Liver (tissue), 9 donors: ENCODE measurements around the gene ABCB1. TPM values are rescaled to one million over a fixed set of nuclear protein-coding genes. Genes with fewer than 3 reads are reported as not detected.

Experiments used
- DNase-seq: peaks from one replicate; pipeline ENCODE4 v3.0.0-alpha.2; 2017; ENCODE audit warnings: low spot score
- H3K27ac ChIP-seq, 2 donors: one replicate each; pipeline ENCODE4 v1.7.0; 2013; ENCODE audit warnings: inconsistent platforms in 2 of 2, low read length in 2 of 2, control low read depth in 1 of 2, low read depth in 1 of 2, mild to moderate bottlenecking in 1 of 2
- H3K27me3 ChIP-seq, 4 donors: one replicate each; pipeline versions ENCODE4 v1.6.1 to v1.7.0; 2013; ENCODE audit warnings: low read length in 3 of 4, inconsistent platforms in 1 of 4, mild to moderate bottlenecking in 1 of 4, moderate library complexity in 1 of 4; ENCODE audit not compliant: control insufficient read depth in 4 of 4, insufficient read depth in 4 of 4
- H3K36me3 ChIP-seq, 4 donors: one replicate each; pipeline versions ENCODE4 v1.6.1 to v1.7.0; 2013; ENCODE audit warnings: low read length in 3 of 4, mild to moderate bottlenecking in 3 of 4, low read depth in 1 of 4, moderate library complexity in 1 of 4; ENCODE audit not compliant: control insufficient read depth in 4 of 4, insufficient read depth in 3 of 4
- H3K4me1 ChIP-seq, 4 donors: one replicate each; pipeline versions ENCODE4 v1.6.1 to v1.7.0; 2013; ENCODE audit warnings: low read length in 3 of 4, mild to moderate bottlenecking in 3 of 4, moderate library complexity in 1 of 4; ENCODE audit not compliant: control insufficient read depth in 4 of 4, insufficient read depth in 4 of 4
- H3K4me3 ChIP-seq, 3 donors: one replicate each; pipeline versions ENCODE4 v1.6.1 to v1.7.0; 2013; ENCODE audit warnings: low read length in 3 of 3, control low read depth in 1 of 3, low read depth in 1 of 3, mild to moderate bottlenecking in 1 of 3
- H3K9ac ChIP-seq, 2 donors: one replicate each; pipeline ENCODE4 v1.7.0; 2013; ENCODE audit warnings: low read length in 2 of 2, mild to moderate bottlenecking in 2 of 2, moderate library complexity in 2 of 2, control low read depth in 1 of 2, low read depth in 1 of 2
- H3K9me3 ChIP-seq, 4 donors: one replicate each; pipeline versions ENCODE4 v1.6.1 to v1.7.0; 2013; ENCODE audit warnings: low read length in 3 of 4; ENCODE audit not compliant: control insufficient read depth in 4 of 4
- EGR1 ChIP-seq, 2 donors: IDR thresholded peaks; 2 replicates each; pipeline ENCODE4 v1.6.1; 2016 to 2018; ENCODE audit warnings: antibody characterized with exemption in 2 of 2, low read depth in 2 of 2
- FOXA1 ChIP-seq: IDR thresholded peaks from 2 replicates; pipeline ENCODE4 v1.6.1; 2016; ENCODE audit warnings: antibody characterized with exemption
- FOXA2 ChIP-seq: IDR thresholded peaks from 2 replicates; pipeline ENCODE4 v1.6.1; 2016; ENCODE audit warnings: antibody characterized with exemption
- GABPA ChIP-seq, 2 donors: IDR thresholded peaks in 1 of 2; conservative IDR thresholded peaks in 1 of 2; 2 replicates each; pipeline ENCODE4 v1.6.1; 2016; ENCODE audit warnings: antibody characterized with exemption in 2 of 2, mild to moderate bottlenecking in 1 of 2, moderate library complexity in 1 of 2
- HNF4A ChIP-seq, 2 donors: conservative IDR thresholded peaks; 2 replicates each; pipeline ENCODE4 v1.6.1; 2016; ENCODE audit warnings: antibody characterized with exemption in 2 of 2, mild to moderate bottlenecking in 2 of 2
- HNF4G ChIP-seq: IDR thresholded peaks from 2 replicates; pipeline ENCODE4 v1.6.1; 2016; ENCODE audit warnings: antibody characterized with exemption
- JUND ChIP-seq, 2 donors: IDR thresholded peaks; 2 replicates each; pipeline ENCODE4 v1.6.1; 2016; ENCODE audit warnings: antibody characterized with exemption in 2 of 2
- NR2F2 ChIP-seq: IDR thresholded peaks from 2 replicates; pipeline ENCODE4 v1.6.1; 2016; ENCODE audit warnings: antibody characterized with exemption
- RAD21 ChIP-seq, 2 donors: IDR thresholded peaks; 2 replicates each; pipeline ENCODE4 v1.6.1; 2016; ENCODE audit warnings: antibody characterized with exemption in 2 of 2, mild to moderate bottlenecking in 2 of 2
- RXRA ChIP-seq, 2 donors: IDR thresholded peaks; 2 replicates each; pipeline ENCODE4 v1.6.1; 2017 to 2018; ENCODE audit warnings: antibody characterized with exemption in 2 of 2, mild to moderate bottlenecking in 1 of 2
- SP1 ChIP-seq: IDR thresholded peaks from 2 replicates; pipeline ENCODE4 v1.6.1; 2018; ENCODE audit warnings: antibody characterized with exemption, mild to moderate bottlenecking
- TAF1 ChIP-seq: conservative IDR thresholded peaks from 2 replicates; pipeline ENCODE4 v1.6.1; 2016; ENCODE audit warnings: antibody characterized with exemption, mild to moderate bottlenecking
- YY1 ChIP-seq: IDR thresholded peaks from 2 replicates; pipeline ENCODE4 v1.6.1; 2016; ENCODE audit warnings: antibody characterized with exemption, mild to moderate bottlenecking
- WGBS: extraction: QIAGEN DNeasy Blood & Tissue Kit; methylation state at CpG from one replicate; pipeline ENCODE4 v1.1.7; 2013; 5-methylcytosine and 5-hydroxymethylcytosine counted together
- polyA plus RNA-seq, 2 donors: library from polyadenylated mRNA; stranded (reverse) in 1 of 2; unstranded in 1 of 2; fragments of 200-250 nt in 1 of 2; fragments of >200 nt in 1 of 2; fragmentation: Nextera tagmentation in 1 of 2; extraction: Ambion mirVana in 1 of 2; gene quantifications; one replicate each; pipeline versions ENCODE4 v1.2.1 to v1.2.3, GENCODE V29; 2013 to 2015
- total RNA-seq, 2 donors: library from RNA; depleted of rRNA; stranded (reverse); fragments of >200 nt; gene quantifications; one replicate each; pipeline ENCODE4 v1.2.3, GENCODE V29; 2014
- TF ChIP-seq, protein P1 (sequence below): IDR thresholded peaks from 2 replicates; pipeline ENCODE4 v1.6.1; 2016; ENCODE audit warnings: antibody characterized with exemption
- TF ChIP-seq, protein P2 (sequence below): fragments of 150-350 bp; IDR thresholded peaks from 2 replicates; pipeline ENCODE4 v1.5.1; 2017; ENCODE audit warnings: improper control_type of control experiment, low read depth, low read length; ENCODE audit not compliant: missing input control
- TF ChIP-seq, protein P3 (sequence below): IDR thresholded peaks from 2 replicates; pipeline ENCODE4 v1.6.1; 2016; ENCODE audit warnings: antibody characterized with exemption
- donor health status: healthy.
- donor health status: healthy.
- donor health status: healthy.
- donor health status: healthy.
- donor health status: healthy.

ABCB1 gene
- total and polyA plus RNA-seq, 4 donors: 11.9 to 53.2 (median 21.0) TPM

DNA sequence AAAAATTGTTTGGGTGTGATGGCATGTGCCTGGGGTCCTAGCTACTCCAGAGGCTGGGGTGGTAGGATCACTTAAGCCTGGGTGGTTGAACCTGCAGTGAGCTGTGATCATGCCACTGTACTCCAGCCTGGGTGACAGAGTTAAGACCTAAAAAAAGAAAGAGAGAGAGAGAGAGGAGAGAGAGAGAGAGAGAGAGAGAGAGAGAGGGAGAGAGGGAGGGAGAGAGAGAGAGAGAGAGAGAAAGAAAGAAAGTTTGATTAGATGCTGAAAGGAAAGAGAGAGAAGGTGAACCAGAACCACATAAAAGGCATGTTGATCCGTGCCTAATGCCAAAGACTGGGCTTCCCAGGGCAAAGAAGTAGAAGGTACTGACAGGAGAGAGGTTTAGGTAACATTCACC lies 11.1 kb downstream of the ABCB1 start:
- Histone ChIP-seq H3K4me3 (no peak overlapping the region), H3K36me3 (peaks cover 0 to 14% (median under 1%) of the 10 kb centered on the region in 4 donors), H3K27ac (no peak overlapping the region), H3K27me3 (no peaks in the 10 kb centered on the region), H3K9ac (no peak overlapping the region), H3K4me1 (no peaks in the 10 kb centered on the region), H3K9me3 (no peaks in the 10 kb centered on the region)
- 86% methylated on average over 1 of the region's 1 CpG for WGBS
- no peak for TF ChIP-seq HNF4A (conservative IDR thresholded peaks at IDR 0.05)
- TF ChIP-seq SP1: no peak
- TF ChIP-seq FOXA2: no peak
- no peak for TF ChIP-seq TAF1
- TF ChIP-seq, protein P1, sequence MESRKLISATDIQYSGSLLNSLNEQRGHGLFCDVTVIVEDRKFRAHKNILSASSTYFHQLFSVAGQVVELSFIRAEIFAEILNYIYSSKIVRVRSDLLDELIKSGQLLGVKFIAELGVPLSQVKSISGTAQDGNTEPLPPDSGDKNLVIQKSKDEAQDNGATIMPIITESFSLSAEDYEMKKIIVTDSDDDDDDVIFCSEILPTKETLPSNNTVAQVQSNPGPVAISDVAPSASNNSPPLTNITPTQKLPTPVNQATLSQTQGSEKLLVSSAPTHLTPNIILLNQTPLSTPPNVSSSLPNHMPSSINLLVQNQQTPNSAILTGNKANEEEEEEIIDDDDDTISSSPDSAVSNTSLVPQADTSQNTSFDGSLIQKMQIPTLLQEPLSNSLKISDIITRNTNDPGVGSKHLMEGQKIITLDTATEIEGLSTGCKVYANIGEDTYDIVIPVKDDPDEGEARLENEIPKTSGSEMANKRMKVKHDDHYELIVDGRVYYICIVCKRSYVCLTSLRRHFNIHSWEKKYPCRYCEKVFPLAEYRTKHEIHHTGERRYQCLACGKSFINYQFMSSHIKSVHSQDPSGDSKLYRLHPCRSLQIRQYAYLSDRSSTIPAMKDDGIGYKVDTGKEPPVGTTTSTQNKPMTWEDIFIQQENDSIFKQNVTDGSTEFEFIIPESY: no peak
- TF ChIP-seq GABPA (IDR thresholded peaks at IDR 0.05 in 1 of 2, conservative IDR thresholded peaks at IDR 0.05 in 1 of 2): no peak
- no peak for TF ChIP-seq FOXA1
- TF ChIP-seq, protein P2, sequence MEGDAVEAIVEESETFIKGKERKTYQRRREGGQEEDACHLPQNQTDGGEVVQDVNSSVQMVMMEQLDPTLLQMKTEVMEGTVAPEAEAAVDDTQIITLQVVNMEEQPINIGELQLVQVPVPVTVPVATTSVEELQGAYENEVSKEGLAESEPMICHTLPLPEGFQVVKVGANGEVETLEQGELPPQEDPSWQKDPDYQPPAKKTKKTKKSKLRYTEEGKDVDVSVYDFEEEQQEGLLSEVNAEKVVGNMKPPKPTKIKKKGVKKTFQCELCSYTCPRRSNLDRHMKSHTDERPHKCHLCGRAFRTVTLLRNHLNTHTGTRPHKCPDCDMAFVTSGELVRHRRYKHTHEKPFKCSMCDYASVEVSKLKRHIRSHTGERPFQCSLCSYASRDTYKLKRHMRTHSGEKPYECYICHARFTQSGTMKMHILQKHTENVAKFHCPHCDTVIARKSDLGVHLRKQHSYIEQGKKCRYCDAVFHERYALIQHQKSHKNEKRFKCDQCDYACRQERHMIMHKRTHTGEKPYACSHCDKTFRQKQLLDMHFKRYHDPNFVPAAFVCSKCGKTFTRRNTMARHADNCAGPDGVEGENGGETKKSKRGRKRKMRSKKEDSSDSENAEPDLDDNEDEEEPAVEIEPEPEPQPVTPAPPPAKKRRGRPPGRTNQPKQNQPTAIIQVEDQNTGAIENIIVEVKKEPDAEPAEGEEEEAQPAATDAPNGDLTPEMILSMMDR: no peak
- no peak for DNase-seq

DNA sequence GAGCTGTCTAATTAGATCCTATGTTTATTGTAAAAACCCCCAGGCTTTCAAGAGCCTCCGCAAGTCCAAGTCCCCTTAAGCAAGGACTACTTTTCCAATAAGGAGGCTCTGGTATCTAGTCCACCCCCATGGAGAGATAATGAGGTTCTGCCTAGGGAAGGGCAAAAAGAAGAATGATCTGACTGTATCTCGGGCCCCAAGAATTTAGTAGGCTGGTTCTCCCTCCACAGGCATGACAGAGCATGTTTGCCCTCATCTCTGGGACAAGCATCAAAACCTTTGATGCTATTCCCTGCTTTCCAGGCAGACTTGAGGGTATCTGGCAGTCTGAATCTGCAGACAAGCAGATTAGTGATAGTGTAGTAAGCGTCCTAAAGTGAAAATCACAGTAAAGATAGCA lies 19.0 kb downstream of the ABCB1 start:
- no peak overlapping the region for H3K9ac ChIP-seq
- no peaks in the 10 kb centered on the region for H3K4me1 ChIP-seq
- no peak overlapping the region for H3K27ac ChIP-seq
- 87% methylated on average over 3 of the region's 3 CpGs for WGBS
- H3K36me3 ChIP-seq: peaks cover 0 to 25% (median 5%) of the 10 kb centered on the region in 4 donors
- no peak for TF ChIP-seq HNF4A (conservative IDR thresholded peaks at IDR 0.05)
- no peak for TF ChIP-seq TAF1
- TF ChIP-seq YY1: no peak
- no peak for TF ChIP-seq FOXA1
- TF ChIP-seq, protein P1: no peak
- no peak for TF ChIP-seq HNF4G
- TF ChIP-seq FOXA2: no peak
- no peak for TF ChIP-seq NR2F2
- TF ChIP-seq RAD21 (IDR thresholded peaks at IDR 0.05): no peak
- TF ChIP-seq, protein P3, sequence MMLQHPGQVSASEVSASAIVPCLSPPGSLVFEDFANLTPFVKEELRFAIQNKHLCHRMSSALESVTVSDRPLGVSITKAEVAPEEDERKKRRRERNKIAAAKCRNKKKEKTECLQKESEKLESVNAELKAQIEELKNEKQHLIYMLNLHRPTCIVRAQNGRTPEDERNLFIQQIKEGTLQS: no peak
- TF ChIP-seq EGR1 (IDR thresholded peaks at IDR 0.05; ENCODE audit: low read depth in 2 of 2): no peak
- no peak for TF ChIP-seq RXRA (IDR thresholded peaks at IDR 0.05)
- TF ChIP-seq JUND (IDR thresholded peaks at IDR 0.05): no peak
- no peaks in the 10 kb centered on the region for H3K9me3 ChIP-seq
- H3K4me3 ChIP-seq: no peak overlapping the region
- no peaks in the 10 kb centered on the region for H3K27me3 ChIP-seq
- DNase-seq: no peak
